ENCODE data around the gene POLR3C. TPM values are rescaled to one million over a fixed set of nuclear protein-coding genes. Genes with fewer than 3 reads are reported as not detected.
"Not testable (repeated sequence)": the region's sequence is repeated elsewhere in the genome, so short reads cannot be mapped to it uniquely, and the experiment has no call there.

POLR3C gene
- polyA plus RNA-seq, 1 donor (not counting 4 experiments of a cell fraction or from before 2014, with no cell fraction given): 33.9 TPM

- Histone ChIP-seq H3K9me1 (ENCODE audit: control insufficient read depth, extremely low read depth, insufficient read depth, low read length) (no peaks in the 10 kb centered on the region), H3K4me3 (ENCODE audit: control insufficient read depth in 2 of 3, extremely low read depth in 1 of 3, insufficient read depth in 2 of 3, low read depth in 1 of 3, low read length in 3 of 3) (no peak overlapping the region), H3K27me3 (ENCODE audit: control insufficient read depth, extremely low read depth, insufficient read depth, low read length) (no peaks in the 10 kb centered on the region), H3K4me1 (ENCODE audit: control insufficient read depth, extremely low read depth, insufficient read depth, low read length) (peaks cover 3% of the 10 kb centered on the region), H2AFZ (ENCODE audit: control insufficient read depth, low read length) (no peak overlapping the region), H3K9me3 (ENCODE audit: control insufficient read depth, low read depth, low read length) (no peaks in the 10 kb centered on the region), H3K27ac (ENCODE audit: control insufficient read depth, insufficient read depth, low read length) (no peak overlapping the region), H4K20me1 (ENCODE audit: control insufficient read depth, extremely low read depth, insufficient read depth, low read length) (no peaks in the 10 kb centered on the region), H3K79me2 (ENCODE audit: control insufficient read depth, insufficient read depth, low read length) (peaks cover 29% of the 10 kb centered on the region), H3K9ac (ENCODE audit: control insufficient read depth, extremely low read depth, insufficient read depth, low read length) (no peak overlapping the region), H3K36me3 (ENCODE audit: control insufficient read depth in 2 of 2, extremely low read depth in 1 of 2, insufficient read depth in 2 of 2, low read length in 2 of 2) (peaks cover 0 to 1% of the 10 kb centered on the region in 2 experiments), H3K4me2 (ENCODE audit: control insufficient read depth, extremely low read depth, insufficient read depth, low read depth, low read length) (no peak overlapping the region)
- no peak for FAIRE-seq
- dilution Hi-C loops (cut with MboI; ENCODE audit: extremely low pct_ligation_motif_present, low sequenced_read_pairs): no loop called here
- TF ChIP-seq EZH2 (IDR thresholded peaks at IDR 0.05; ENCODE audit: low read length) (no peak), CTCF (optimal IDR thresholded peaks at IDR 0.05 in 1 of 3, IDR thresholded peaks at IDR 0.05 in 1 of 3, conservative IDR thresholded peaks at IDR 0.05 in 1 of 3; ENCODE audit: extremely low read depth in 1 of 3, insufficient read depth in 2 of 3, low read length in 3 of 3) (no peak)
- no peak for DNase-seq (ENCODE audit: low read depth, low spot score)
These were observed 17.6 kb upstream of the POLR3C start for GRCh38 chr1:145806408-145806807.

- Histone ChIP-seq H3K79me2 (ENCODE audit: control insufficient read depth, insufficient read depth, low read length) (peaks cover 28% of the 10 kb centered on the region), H4K20me1 (ENCODE audit: control insufficient read depth, extremely low read depth, insufficient read depth, low read length) (no peaks in the 10 kb centered on the region), H3K4me2 (ENCODE audit: control insufficient read depth, extremely low read depth, insufficient read depth, low read depth, low read length) (no peak overlapping the region), H3K27me3 (ENCODE audit: control insufficient read depth, extremely low read depth, insufficient read depth, low read length) (no peaks in the 10 kb centered on the region), H2AFZ (ENCODE audit: control insufficient read depth, low read length) (no peak overlapping the region), H3K27ac (ENCODE audit: control insufficient read depth, insufficient read depth, low read length) (no peak overlapping the region), H3K9me3 (ENCODE audit: control insufficient read depth, low read depth, low read length) (no peaks in the 10 kb centered on the region), H3K9ac (ENCODE audit: control insufficient read depth, extremely low read depth, insufficient read depth, low read length) (no peak overlapping the region), H3K4me3 (ENCODE audit: control insufficient read depth in 2 of 3, extremely low read depth in 1 of 3, insufficient read depth in 2 of 3, low read depth in 1 of 3, low read length in 3 of 3) (no peak overlapping the region), H3K36me3 (ENCODE audit: control insufficient read depth in 2 of 2, extremely low read depth in 1 of 2, insufficient read depth in 2 of 2, low read length in 2 of 2) (peaks cover 0 to 1% of the 10 kb centered on the region in 2 experiments), H3K4me1 (ENCODE audit: control insufficient read depth, extremely low read depth, insufficient read depth, low read length) (peaks cover 1% of the 10 kb centered on the region), H3K9me1 (ENCODE audit: control insufficient read depth, extremely low read depth, insufficient read depth, low read length) (no peaks in the 10 kb centered on the region)
- FAIRE-seq (no peak), DNase-seq (ENCODE audit: low read depth, low spot score) (no peak)
- dilution Hi-C loops (cut with MboI; ENCODE audit: extremely low pct_ligation_motif_present, low sequenced_read_pairs): no loop called here
- no peak for TF ChIP-seq CTCF (optimal IDR thresholded peaks at IDR 0.05 in 1 of 3, IDR thresholded peaks at IDR 0.05 in 1 of 3, conservative IDR thresholded peaks at IDR 0.05 in 1 of 3; ENCODE audit: extremely low read depth in 1 of 3, insufficient read depth in 2 of 3, low read length in 3 of 3)
- no peak for TF ChIP-seq EZH2 (IDR thresholded peaks at IDR 0.05; ENCODE audit: low read length)
These were observed 17.2 kb upstream of the POLR3C start for GRCh38 chr1:145806844-145807243.

- H3K4me3 ChIP-seq (ENCODE audit: control insufficient read depth in 2 of 3, extremely low read depth in 1 of 3, insufficient read depth in 2 of 3, low read depth in 1 of 3, low read length in 3 of 3); H3K27ac ChIP-seq (ENCODE audit: control insufficient read depth, insufficient read depth, low read length); H3K4me1 ChIP-seq (ENCODE audit: control insufficient read depth, extremely low read depth, insufficient read depth, low read length); H3K36me3 ChIP-seq (ENCODE audit: control insufficient read depth in 2 of 2, extremely low read depth in 1 of 2, insufficient read depth in 2 of 2, low read length in 2 of 2); H2AFZ ChIP-seq (ENCODE audit: control insufficient read depth, low read length); H3K9me3 ChIP-seq (ENCODE audit: control insufficient read depth, low read depth, low read length); H3K27me3 ChIP-seq (ENCODE audit: control insufficient read depth, extremely low read depth, insufficient read depth, low read length); DNase-seq (ENCODE audit: low read depth, low spot score); dilution Hi-C loops (cut with MboI; ENCODE audit: extremely low pct_ligation_motif_present, low sequenced_read_pairs); H4K20me1 ChIP-seq (ENCODE audit: control insufficient read depth, extremely low read depth, insufficient read depth, low read length); H3K9me1 ChIP-seq (ENCODE audit: control insufficient read depth, extremely low read depth, insufficient read depth, low read length); H3K9ac ChIP-seq (ENCODE audit: control insufficient read depth, extremely low read depth, insufficient read depth, low read length); H3K79me2 ChIP-seq (ENCODE audit: control insufficient read depth, insufficient read depth, low read length); H3K4me2 ChIP-seq (ENCODE audit: control insufficient read depth, extremely low read depth, insufficient read depth, low read depth, low read length); FAIRE-seq: not testable (repeated sequence)
These were observed 10.8 kb upstream of the POLR3C start for GRCh38 chr1:145812977-145813810.

- H3K4me2 ChIP-seq (ENCODE audit: control insufficient read depth, extremely low read depth, insufficient read depth, low read depth, low read length); H3K79me2 ChIP-seq (ENCODE audit: control insufficient read depth, insufficient read depth, low read length); H3K36me3 ChIP-seq (ENCODE audit: control insufficient read depth in 2 of 2, extremely low read depth in 1 of 2, insufficient read depth in 2 of 2, low read length in 2 of 2); H3K9me1 ChIP-seq (ENCODE audit: control insufficient read depth, extremely low read depth, insufficient read depth, low read length); H3K27ac ChIP-seq (ENCODE audit: control insufficient read depth, insufficient read depth, low read length); H4K20me1 ChIP-seq (ENCODE audit: control insufficient read depth, extremely low read depth, insufficient read depth, low read length); H3K4me1 ChIP-seq (ENCODE audit: control insufficient read depth, extremely low read depth, insufficient read depth, low read length); H2AFZ ChIP-seq (ENCODE audit: control insufficient read depth, low read length); H3K27me3 ChIP-seq (ENCODE audit: control insufficient read depth, extremely low read depth, insufficient read depth, low read length); H3K9me3 ChIP-seq (ENCODE audit: control insufficient read depth, low read depth, low read length); H3K9ac ChIP-seq (ENCODE audit: control insufficient read depth, extremely low read depth, insufficient read depth, low read length); dilution Hi-C loops (cut with MboI; ENCODE audit: extremely low pct_ligation_motif_present, low sequenced_read_pairs); FAIRE-seq; H3K4me3 ChIP-seq (ENCODE audit: control insufficient read depth in 2 of 3, extremely low read depth in 1 of 3, insufficient read depth in 2 of 3, low read depth in 1 of 3, low read length in 3 of 3); DNase-seq (ENCODE audit: low read depth, low spot score): not testable (repeated sequence)
These were observed 5.9 kb upstream of the POLR3C start for GRCh38 chr1:145818095-145818494.

Data from keratinocyte (primary cell).